Central memory CD8-positive, alpha-beta T cell (primary cell): ENCODE measurements around the gene RNF157.
A peak's percentile ranks its signal among the peaks of the same experiment; 100 is the strongest.
"Not testable (repeated sequence)": the region's sequence is repeated elsewhere in the genome, so short reads cannot be mapped to it uniquely, and the experiment has no call there.

Experiments
- ATAC-seq: fragments of 150-1000 bp; cut with Tn5 transposase; replicated peaks from 2 replicates; pipeline ENCODE4 v1.10.0; 2022; ENCODE audit warnings: mild to moderate bottlenecking, moderate FRiP score, moderate number of reproducible peaks; ENCODE audit not compliant: poor library complexity, severe bottlenecking; ENCODE audit errors: extremely low read depth
- DNase-seq, 2 donors: peaks; one replicate each; pipeline ENCODE4 v3.0.0; 2021; ENCODE audit warnings: low spot score in 2 of 2
- H3K27ac Mint-ChIP-seq: one replicate; pipeline ENCODE4 v1.8.0; 2022; ENCODE audit warnings: low read depth, mild to moderate bottlenecking, moderate library complexity, mixed read lengths
- H3K27me3 Mint-ChIP-seq: one replicate; pipeline ENCODE4 v1.8.0; 2022; ENCODE audit warnings: mixed read lengths
- H3K36me3 Mint-ChIP-seq: one replicate; pipeline ENCODE4 v1.8.0; 2022; ENCODE audit warnings: mild to moderate bottlenecking, moderate library complexity, mixed read lengths; ENCODE audit not compliant: insufficient read depth
- H3K4me1 Mint-ChIP-seq: one replicate; pipeline ENCODE4 v1.8.0; 2022; ENCODE audit warnings: mixed read lengths
- H3K4me3 Mint-ChIP-seq: one replicate; pipeline ENCODE4 v1.8.0; 2022; ENCODE audit warnings: mild to moderate bottlenecking, moderate library complexity, mixed read lengths
- H3K9me3 Mint-ChIP-seq: one replicate; pipeline ENCODE4 v1.8.0; 2022; ENCODE audit warnings: mixed read lengths

RNF157 gene

GRCh38 chr17:76225373-76226086, 14.8 kb downstream of the RNF157 start:
- DNase-seq, H3K9me3 Mint-ChIP-seq, ATAC-seq, H3K36me3 Mint-ChIP-seq, H3K27me3 Mint-ChIP-seq, H3K4me3 Mint-ChIP-seq, H3K27ac Mint-ChIP-seq: not testable (repeated sequence)
- H3K4me1 Mint-ChIP-seq: peaks cover 11% of the 10 kb centered on the region

GRCh38 chr17:76223802-76224201, 16.5 kb downstream of the RNF157 start:
- ATAC-seq (no peak), DNase-seq (no peak)
- H3K36me3 Mint-ChIP-seq: no peaks in the 10 kb centered on the region
- no peaks in the 10 kb centered on the region for H3K27me3 Mint-ChIP-seq
- no peak overlapping the region for H3K27ac Mint-ChIP-seq
- no peak overlapping the region for H3K4me3 Mint-ChIP-seq
- H3K9me3 Mint-ChIP-seq: no peaks in the 10 kb centered on the region
- peaks cover under 1% of the 10 kb centered on the region for H3K4me1 Mint-ChIP-seq

- H3K36me3 Mint-ChIP-seq: no peaks in the 10 kb centered on the region
- H3K4me3 Mint-ChIP-seq: no peak overlapping the region
- DNase-seq (no peak), ATAC-seq (no peak)
- peaks cover 11% of the 10 kb centered on the region for H3K4me1 Mint-ChIP-seq
- H3K27ac Mint-ChIP-seq: no peak overlapping the region
- no peaks in the 10 kb centered on the region for H3K9me3 Mint-ChIP-seq
- H3K27me3 Mint-ChIP-seq: no peaks in the 10 kb centered on the region
Observed at GRCh38 chr17:76219670-76220383, 20.5 kb downstream of the RNF157 start.

GRCh38 chr17:76217081-76217480, 23.2 kb downstream of the RNF157 start:
- Mint-ChIP-seq H3K9me3 (no peaks in the 10 kb centered on the region), H3K36me3 (no peaks in the 10 kb centered on the region), H3K4me3 (no peak overlapping the region), H3K27ac (no peak overlapping the region), H3K4me1 (peaks cover 11% of the 10 kb centered on the region), H3K27me3 (no peaks in the 10 kb centered on the region)
- ATAC-seq (no peak), DNase-seq (no peak)

GRCh38 chr17:76213491-76213890, 26.8 kb downstream of the RNF157 start:
- Mint-ChIP-seq H3K9me3 (no peaks in the 10 kb centered on the region), H3K4me1 (peaks cover 11% of the 10 kb centered on the region), H3K27ac (no peak overlapping the region), H3K27me3 (no peaks in the 10 kb centered on the region), H3K36me3 (peaks cover 2% of the 10 kb centered on the region), H3K4me3 (no peak overlapping the region)
- ATAC-seq (no peak), DNase-seq (no peak)

GRCh38 chr17:76208120-76208519, 32.2 kb downstream of the RNF157 start:
- Mint-ChIP-seq H3K4me3 (no peak overlapping the region), H3K9me3 (no peaks in the 10 kb centered on the region), H3K36me3 (peaks cover 4% of the 10 kb centered on the region), H3K27me3 (no peaks in the 10 kb centered on the region), H3K4me1 (peaks cover 21% of the 10 kb centered on the region), H3K27ac (peak overlapping the region; percentile 32)
- ATAC-seq (no peak), DNase-seq (no peak)

GRCh38 chr17:76207275-76208059, 32.8 kb downstream of the RNF157 start:
- DNase-seq: no peak
- peak overlapping the region; percentile 32 for H3K27ac Mint-ChIP-seq
- H3K4me3 Mint-ChIP-seq: no peak overlapping the region
- H3K4me1 Mint-ChIP-seq: peaks cover 21% of the 10 kb centered on the region
- H3K9me3 Mint-ChIP-seq: no peaks in the 10 kb centered on the region
- no peaks in the 10 kb centered on the region for H3K27me3 Mint-ChIP-seq
- no peak for ATAC-seq
- H3K36me3 Mint-ChIP-seq: peaks cover 4% of the 10 kb centered on the region

- ATAC-seq, H3K4me3 Mint-ChIP-seq, H3K36me3 Mint-ChIP-seq, DNase-seq, H3K27me3 Mint-ChIP-seq, H3K9me3 Mint-ChIP-seq, H3K27ac Mint-ChIP-seq: not testable (repeated sequence)
- H3K4me1 Mint-ChIP-seq: peaks cover 21% of the 10 kb centered on the region
Observed at GRCh38 chr17:76205542-76206144, 34.6 kb downstream of the RNF157 start.

- Mint-ChIP-seq H3K27me3 (no peaks in the 10 kb centered on the region), H3K9me3 (no peaks in the 10 kb centered on the region), H3K4me3 (no peak overlapping the region), H3K4me1 (peaks cover 26% of the 10 kb centered on the region), H3K36me3 (peaks cover 1% of the 10 kb centered on the region), H3K27ac (peak overlapping the region; percentile 16)
- ATAC-seq (no peak), DNase-seq (no peak)
Observed at GRCh38 chr17:76204277-76204676, 36.0 kb downstream of the RNF157 start.

- H3K4me1 Mint-ChIP-seq: peaks cover 29% of the 10 kb centered on the region
- DNase-seq (no peak), ATAC-seq (no peak)
- H3K27ac Mint-ChIP-seq: no peak overlapping the region
- no peak overlapping the region for H3K4me3 Mint-ChIP-seq
- no peaks in the 10 kb centered on the region for H3K9me3 Mint-ChIP-seq
- H3K27me3 Mint-ChIP-seq: no peaks in the 10 kb centered on the region
- H3K36me3 Mint-ChIP-seq: peaks cover 3% of the 10 kb centered on the region
Observed at GRCh38 chr17:76200354-76200753, 39.9 kb downstream of the RNF157 start.

- peak overlapping the region; percentile 14 for H3K4me3 Mint-ChIP-seq
- H3K9me3 Mint-ChIP-seq: no peaks in the 10 kb centered on the region
- ATAC-seq: peak; percentile 99
- peak overlapping the region; percentile 68 for H3K27ac Mint-ChIP-seq
- H3K4me1 Mint-ChIP-seq: peaks cover 34% of the 10 kb centered on the region
- DNase-seq: peak in 1 of 2 donors; percentile 35
- peaks cover 2% of the 10 kb centered on the region for H3K36me3 Mint-ChIP-seq
- no peaks in the 10 kb centered on the region for H3K27me3 Mint-ChIP-seq
Observed at GRCh38 chr17:76199469-76199868, 40.8 kb downstream of the RNF157 start.

GRCh38 chr17:76198702-76199101, 41.6 kb downstream of the RNF157 start:
- H3K27me3 Mint-ChIP-seq: no peaks in the 10 kb centered on the region
- H3K4me1 Mint-ChIP-seq: peaks cover 34% of the 10 kb centered on the region
- H3K9me3 Mint-ChIP-seq: no peaks in the 10 kb centered on the region
- H3K4me3 Mint-ChIP-seq: no peak overlapping the region
- peaks cover 2% of the 10 kb centered on the region for H3K36me3 Mint-ChIP-seq
- ATAC-seq: no peak
- peak overlapping the region; percentile 68 for H3K27ac Mint-ChIP-seq
- DNase-seq: no peak
